HG02852 (cell line): Measurements from ENCODE around the gene EPC2.

Experiments
- ATAC-seq: cut with Tn5 transposase; IDR thresholded peaks from one replicate; pipeline ENCODE4 v1.9.1; 2021; ENCODE audit warnings: mild to moderate bottlenecking, moderate library complexity; ENCODE audit not compliant: unreplicated experiment

The EPC2 gene

DNA sequence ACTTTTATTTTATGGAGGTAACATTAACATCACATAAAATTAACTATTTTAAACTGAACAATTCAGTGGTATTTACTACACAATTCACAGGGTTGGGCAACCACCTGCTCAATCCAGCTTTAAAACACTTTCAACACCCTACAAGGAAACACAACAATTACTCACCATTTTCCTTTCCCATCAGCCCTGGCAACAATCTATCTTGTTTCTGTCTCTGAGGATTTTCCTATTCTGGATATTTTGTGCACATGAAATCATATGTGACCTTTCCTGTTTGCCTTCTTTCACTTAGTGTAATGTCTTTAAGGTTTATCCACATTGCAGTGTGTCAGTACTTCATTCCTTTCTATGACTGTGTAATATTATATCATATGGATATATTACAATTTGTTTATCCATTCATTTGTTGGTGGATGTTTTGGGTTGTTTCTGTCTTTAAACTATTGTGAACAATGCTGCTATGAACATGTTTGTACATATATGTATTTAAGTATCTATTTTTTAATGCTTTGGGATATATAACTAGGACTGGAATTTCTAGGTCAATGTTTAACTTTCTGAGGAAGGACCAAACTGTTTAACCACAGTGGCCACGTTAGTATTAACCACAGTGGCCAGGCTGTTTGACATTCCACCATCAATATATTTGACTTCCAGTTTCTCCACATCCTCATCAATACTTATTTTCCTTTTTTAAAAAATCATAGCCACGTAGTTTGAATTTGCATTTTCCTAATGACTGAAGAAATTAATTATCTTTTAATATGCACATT is 158.1 kb downstream of the EPC2 start:
- no peak for ATAC-seq

DNA sequence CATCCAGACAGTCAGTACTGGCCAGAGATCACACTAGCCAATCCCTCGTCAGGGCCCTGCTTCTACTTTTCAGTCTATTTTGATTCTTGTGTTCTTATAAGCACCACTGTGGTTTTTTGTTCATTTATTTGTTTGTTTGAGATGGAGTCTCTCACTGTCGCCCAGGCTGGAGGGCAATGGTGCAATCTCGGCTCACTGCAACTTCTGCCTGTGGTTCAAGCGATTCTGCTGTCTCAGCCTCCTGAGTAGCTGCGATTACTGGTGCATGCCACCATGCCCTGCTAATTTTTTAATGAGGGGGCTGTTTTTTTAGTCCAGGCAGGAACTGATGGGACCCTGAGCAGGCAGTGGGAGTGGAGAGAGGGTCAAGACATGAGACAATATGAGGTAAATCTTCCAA is 165.5 kb downstream of the EPC2 start:
- no peak for ATAC-seq

DNA sequence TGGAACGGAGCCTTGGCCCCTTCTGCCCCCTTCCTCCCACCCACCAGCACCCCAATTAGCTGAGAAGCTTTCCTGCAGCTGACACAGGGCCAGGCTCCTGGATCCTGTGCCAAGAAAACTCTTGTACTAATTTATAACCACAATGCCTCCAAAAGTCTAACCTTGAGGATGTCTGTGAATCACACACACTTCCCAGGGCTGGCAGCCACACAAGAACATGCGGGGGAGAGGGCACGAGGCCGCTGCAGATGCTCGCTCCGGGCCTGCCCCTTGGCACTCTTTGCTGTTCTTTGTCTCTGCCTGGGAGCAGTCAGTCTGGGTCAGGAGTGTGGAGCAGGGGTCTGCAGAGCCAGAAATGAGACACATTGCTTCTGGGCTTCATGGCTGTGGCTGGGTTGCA is 167.8 kb downstream of the EPC2 start:
- ATAC-seq: no peak

DNA sequence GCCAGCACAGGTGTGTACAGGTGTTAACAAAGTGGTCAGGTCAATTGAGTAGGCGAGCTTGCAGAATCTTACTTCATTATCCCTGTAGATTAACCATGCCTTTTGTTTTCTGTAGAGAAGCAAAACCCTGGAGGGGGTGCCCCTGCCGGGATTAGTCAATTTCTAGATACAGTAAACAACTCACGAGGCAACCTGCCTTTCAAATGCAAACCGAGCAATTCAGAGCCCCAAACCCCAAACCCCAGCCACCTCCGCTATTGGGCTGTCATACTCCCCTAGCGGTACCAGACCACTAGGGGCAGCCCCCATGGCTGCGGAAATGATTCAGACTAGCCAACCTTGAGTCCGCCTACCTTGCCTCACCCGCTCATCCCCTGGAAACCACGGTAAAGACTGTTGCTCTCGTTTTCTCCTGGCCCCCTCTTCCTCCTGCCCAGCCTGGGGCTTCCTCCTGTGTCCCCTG is 169.1 kb downstream of the EPC2 start:
- peak; percentile 98 for ATAC-seq

DNA sequence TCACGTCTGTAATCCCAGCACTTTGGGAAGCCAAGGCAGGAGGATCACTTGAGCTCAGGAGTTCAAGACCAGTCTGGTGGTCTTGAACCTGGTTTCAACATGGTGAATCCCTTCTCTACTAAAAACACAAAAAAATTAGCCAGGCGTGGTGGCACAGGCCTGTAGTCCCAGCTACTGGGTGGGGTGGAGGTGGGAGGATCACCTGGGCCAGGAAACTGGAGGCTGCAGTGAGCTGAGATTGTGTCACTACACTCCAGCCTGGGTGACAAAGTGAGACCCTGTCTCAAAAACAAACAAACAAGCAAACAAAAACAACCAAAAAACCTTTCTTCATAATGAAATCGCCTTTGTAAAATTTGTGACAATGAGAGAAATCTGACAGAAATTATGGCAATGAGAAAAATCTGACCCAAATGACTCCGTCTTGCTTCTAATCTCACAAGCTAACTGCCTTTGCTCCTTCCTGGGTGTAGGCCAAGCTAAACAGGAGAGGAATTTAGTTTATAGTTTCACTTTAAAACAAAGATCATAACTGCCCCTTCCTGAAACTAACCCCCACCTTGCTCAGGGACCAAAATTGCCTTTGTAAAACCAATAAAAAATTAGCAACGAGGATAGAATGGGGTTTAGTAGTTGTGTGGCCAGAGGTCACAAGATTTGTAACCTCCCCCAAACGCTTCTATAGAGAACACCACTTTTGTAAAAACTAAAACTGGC is 169.8 kb downstream of the EPC2 start:
- ATAC-seq: no peak

DNA sequence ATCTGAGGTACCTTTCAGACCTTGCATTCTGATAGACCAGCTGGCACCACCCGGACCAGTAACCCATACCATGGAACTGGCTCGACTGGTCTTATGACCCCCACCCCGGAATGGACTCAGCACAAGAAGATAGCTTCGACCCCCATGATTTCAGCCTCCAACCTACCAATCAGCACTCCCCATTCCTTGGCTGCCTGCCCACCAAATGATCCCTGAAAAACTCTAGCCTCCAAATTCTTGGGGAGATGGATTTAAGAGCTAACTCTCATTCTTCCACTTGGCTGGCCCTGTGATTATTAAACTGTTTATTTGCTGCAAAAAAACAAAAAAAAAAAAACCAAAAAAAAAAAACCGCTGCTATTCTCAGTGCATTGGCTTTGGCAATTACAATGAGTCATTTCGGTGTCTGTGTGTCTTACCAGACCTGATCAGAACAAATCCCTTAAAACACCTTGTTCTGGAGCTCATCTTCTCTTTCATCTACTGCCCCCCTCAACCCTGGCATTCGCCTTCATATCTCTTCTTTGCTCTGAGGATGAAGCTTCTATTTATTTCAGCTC is 170.4 kb downstream of the EPC2 start:
- no peak for ATAC-seq

DNA sequence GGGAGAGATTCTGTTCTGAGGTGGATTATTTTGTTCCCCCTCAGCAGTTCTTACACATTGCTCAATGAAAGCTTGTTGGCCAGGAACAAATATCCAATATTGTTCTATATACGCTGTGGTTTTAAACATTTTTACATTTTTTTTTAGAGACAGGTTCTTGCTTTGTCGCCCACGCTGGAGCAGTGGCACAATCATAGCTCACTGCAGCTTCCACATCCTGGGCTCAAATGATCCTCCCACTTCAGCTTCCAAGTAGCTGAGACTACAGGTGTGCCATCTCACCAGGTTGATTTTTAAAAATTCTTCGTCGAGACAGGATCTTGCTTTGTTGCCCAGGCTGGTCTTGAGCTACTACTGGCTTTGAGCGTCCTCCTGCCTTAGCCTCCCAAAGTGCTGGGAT is 171.6 kb downstream of the EPC2 start:
- no peak for ATAC-seq

DNA sequence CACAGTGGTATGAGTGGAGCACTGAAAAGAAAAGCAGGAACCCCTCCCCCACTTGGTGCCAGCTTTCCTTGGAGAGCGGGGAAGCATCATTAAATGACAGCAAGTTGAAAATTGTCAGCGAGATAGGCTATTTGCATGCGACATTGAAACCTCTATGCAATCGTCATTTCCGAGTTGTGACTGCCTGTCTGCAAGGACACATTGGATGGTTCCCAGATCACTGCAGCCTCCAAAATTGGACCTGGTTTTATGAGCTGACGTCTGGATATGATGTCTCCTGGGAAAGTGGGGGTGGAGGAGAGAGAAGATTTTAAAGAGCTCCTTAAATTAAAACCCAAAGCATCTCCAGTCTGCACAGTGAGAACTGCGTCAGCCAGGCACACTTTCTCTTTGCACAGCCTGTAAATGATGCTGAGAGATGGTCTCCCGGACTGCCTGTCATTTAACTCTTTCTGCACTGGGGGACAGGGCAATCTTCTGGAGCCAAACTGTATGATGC is 172.7 kb downstream of the EPC2 start:
- ATAC-seq: no peak

DNA sequence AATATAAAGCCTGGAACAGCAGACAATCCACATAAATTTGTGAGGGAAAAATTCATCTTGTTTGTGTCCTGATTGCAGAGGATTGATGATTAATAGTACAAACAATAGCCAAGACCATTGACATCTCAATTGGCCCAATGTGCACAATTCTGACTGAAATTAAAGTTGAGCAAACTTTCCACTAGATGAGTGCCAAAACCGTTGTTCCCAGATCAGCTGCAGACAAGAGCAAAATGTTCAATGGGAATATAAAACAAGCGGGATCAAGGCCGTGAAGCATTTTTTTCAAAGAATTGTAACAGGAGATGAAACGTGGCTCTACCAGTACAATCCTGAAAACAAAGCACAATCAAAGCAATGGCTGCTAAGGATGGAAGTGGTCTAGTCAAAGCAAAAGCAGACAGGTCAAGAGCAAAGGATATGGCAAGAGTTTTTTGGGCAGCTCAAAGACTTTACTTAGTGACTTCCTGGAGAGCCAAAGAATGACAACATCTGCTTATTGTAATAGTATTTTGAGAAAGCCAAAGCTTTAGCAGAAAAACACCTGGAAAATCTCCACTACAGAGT is 174.6 kb downstream of the EPC2 start:
- no peak for ATAC-seq

DNA sequence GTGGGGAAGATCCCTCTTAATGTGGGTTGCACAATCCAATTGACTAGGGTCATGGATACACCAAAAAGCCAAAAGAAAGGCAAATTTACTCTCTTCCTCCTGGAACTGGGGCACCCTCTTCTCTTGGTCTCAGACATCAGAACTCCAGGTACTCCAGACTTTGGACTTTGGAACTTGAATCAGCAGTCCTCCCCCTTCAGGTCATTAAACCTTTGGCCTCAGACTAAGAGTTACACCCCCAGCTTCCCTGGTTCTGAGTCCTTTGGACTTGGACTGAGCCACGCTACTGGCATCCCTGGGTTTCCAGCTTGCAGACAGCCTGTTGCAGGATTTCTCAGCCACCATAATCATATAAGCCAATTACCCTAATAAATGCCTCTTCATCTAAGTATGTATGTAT is 179.6 kb downstream of the EPC2 start:
- no peak for ATAC-seq

DNA sequence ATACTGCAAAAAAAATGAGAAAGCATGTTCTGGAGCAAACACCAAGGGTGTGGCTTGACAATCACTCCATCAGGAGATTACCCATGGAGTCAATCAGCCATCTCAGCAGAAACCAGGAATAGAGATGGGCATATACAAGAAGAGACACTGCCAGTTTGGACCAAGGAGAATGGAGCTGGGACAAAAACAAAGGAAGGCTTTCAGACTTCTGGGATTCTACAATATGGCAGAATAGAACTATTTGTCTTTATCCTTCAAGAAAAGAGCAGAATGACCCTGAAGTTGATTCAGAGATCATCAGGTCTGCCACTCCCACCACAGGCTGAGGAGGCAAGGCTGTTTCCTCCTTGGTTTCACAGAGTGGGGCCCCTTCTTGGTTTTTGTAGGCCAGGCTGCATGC is 182.2 kb downstream of the EPC2 start:
- no peak for ATAC-seq

DNA sequence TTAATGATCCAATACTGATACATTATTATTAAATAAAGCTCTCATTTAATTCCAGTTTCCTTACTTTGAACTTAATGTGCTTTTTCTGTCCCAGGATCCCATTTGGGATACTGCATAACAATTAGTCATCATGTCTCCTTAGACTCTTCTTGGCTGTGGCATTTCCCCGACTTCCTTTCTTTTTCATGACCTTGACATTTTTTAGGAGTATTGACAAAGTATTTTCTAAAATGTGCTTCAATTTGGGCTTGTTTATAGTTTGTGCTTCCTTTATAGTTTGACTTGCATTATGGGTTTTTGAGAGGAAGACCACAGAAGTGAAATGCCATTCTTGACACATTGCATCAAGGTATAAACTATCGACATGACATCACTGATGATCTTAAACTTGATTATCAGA is 184.4 kb downstream of the EPC2 start:
- ATAC-seq: no peak

DNA sequence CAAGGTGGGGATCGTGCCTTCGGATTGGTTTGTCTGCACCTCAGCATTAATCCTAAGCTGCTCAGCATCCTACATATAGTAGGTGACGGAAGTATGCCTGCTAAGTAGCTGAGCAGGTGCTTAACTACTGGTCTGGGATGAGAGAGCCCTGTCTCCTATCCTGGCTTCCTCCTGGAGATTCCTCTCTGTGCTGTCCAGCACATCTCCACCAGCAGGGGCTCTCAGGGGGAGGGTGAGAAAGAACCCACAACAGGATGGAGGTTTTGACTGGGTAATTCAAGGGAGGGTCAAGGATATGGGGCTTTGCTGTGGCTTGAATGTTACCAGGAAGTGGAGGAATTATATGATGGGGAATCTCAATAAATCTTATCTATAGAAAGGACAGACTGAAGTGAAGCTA is 185.1 kb downstream of the EPC2 start:
- no peak for ATAC-seq

DNA sequence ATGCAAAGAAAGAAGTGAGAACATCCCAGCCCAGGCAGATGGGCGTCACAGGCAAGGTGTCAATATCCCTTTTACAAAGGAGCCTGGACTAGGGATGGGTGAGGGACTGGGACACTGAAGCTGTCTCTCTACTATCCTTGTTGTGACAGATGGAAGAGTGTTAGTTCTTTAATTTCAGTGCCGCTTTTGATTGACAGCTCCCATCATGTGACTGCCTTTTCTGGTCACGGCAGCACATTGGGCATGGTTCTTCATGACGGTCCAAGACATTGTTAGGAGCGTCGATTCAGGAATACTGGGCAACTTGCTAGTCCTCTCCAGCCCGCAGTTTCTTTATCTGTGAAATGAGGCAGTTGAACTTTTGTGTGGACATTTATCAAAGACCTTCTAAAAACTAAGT is 188.1 kb downstream of the EPC2 start:
- ATAC-seq: no peak
